GM12872 (cell line): ENCODE measurements around the gene CGB5.

Experiments
- CTCF ChIP-seq: IDR thresholded peaks from 3 replicates; pipeline ENCODE4 v1.5.1; 2011; ENCODE audit warnings: low read depth, mild to moderate bottlenecking, low read length, moderate library complexity; ENCODE audit not compliant: insufficient read depth

Gene CGB5

GRCh38 chr19:49009828-49010227 is 33.8 kb upstream of the CGB5 start:
- no peak for TF ChIP-seq CTCF

GRCh38 chr19:49010453-49010852 is 33.2 kb upstream of the CGB5 start:
- no peak for TF ChIP-seq CTCF

- no peak for TF ChIP-seq CTCF
These were observed 32.5 kb upstream of the CGB5 start for GRCh38 chr19:49011194-49011593.

GRCh38 chr19:49014123-49014869 is 29.4 kb upstream of the CGB5 start:
- TF ChIP-seq CTCF: no peak

- no peak for TF ChIP-seq CTCF
These were observed 28.8 kb upstream of the CGB5 start for GRCh38 chr19:49014870-49015255.

GRCh38 chr19:49016067-49016839 is 27.4 kb upstream of the CGB5 start:
- no peak for TF ChIP-seq CTCF

GRCh38 chr19:49017041-49017665 is 26.5 kb upstream of the CGB5 start, which contains the start of gene LHB:
Gene LHB (minus strand): TSS chr19:49017091. CDS start chr19:49017081, 10 bp downstream.
- TF ChIP-seq CTCF: no peak
